ENCODE results near the gene ERBB3.

The ERBB3 gene

GRCh38 chr12:56141946-56142784 is 62.2 kb downstream of the ERBB3 start:
- DNase-seq = no peak

DNA sequence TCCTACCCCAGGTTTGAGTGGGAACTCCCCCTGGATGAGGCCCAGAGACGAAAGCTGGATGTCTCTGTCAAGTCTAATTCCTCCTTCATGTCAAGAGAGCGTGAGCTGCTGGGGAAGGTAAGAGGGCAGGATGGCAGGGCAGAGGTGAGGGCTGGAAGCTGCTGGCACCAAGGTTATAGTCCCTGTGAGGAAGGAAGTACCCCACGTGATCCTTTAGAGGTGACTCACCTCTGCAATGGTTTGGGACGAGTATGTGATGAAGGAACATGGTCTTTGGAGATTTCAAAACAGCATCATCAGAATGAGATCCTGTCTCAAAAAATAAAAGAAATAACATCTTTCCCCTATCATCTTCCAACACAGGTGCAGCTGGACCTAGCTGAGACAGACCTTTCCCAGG is 63.3 kb downstream of the ERBB3 start:
- no peak for DNase-seq

DNA sequence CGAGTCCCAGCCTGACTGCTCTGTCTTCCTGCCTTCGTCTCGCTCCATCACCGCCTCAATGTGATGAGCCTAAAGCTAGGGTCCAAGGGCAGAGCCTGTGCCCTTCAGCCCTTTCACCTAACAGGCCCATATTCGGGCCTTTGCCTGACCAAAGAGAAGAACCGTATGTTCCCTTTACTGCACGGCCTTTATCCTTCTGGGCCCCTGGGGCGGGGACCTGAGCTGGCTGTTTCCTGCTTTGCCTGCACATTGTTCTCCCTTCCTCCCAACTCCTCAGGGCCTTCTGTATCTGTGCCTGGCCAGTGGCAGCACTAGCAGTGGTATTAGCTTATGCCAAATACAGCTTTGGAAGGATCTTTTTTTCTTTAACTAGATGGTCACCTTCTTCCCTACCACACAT is 63.9 kb downstream of the ERBB3 start:
- no peak for DNase-seq

GRCh38 chr12:56145217-56145616 is 65.3 kb downstream of the ERBB3 start:
- DNase-seq = no peak

GRCh38 chr12:56146492-56147460 is 66.8 kb downstream of the ERBB3 start:
- DNase-seq = no peak

DNA sequence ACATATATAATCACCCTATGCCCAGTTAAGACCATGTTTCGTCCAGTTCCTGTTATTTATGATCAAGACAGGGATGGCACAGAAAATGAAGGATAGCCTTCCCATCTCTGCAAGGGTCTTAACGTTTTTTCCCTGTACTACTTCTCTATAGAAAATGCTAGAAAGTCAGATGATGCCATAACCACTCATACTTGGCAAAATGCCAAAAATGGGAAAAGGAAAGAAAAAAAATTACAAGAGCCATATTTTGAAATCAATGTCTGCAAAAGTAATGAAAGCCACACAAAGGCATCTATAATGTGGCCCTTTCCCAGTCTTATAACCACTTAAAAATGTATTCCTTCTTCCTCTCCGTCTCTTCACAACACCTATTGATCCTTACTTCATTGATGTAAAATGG is 70.6 kb downstream of the ERBB3 start:
- no peak for DNase-seq

- peak; percentile 53 for DNase-seq
Measured at GRCh38 chr12:56151672-56152131, 71.7 kb downstream of the ERBB3 start.

- peak; percentile 91 for DNase-seq
Measured at GRCh38 chr12:56152132-56152755, 72.3 kb downstream of the ERBB3 start, which contains the start of gene MYL6B. Gene MYL6B, plus strand, starts transcription at chr12:56152587. Its CDS starts 1,332 bp downstream, at chr12:56153919.

Measured in T-helper 9 cell (primary cell).